SK-N-SH treated with all-trans-retinoic acid at 6 μM for 48 hours (cell line): ENCODE results near the gene KRTAP9-6.

Experiments used
- ESRRG ChIP-seq: fragments of 250-450 bp; sonication (Bioruptor Pico); IDR thresholded peaks from 2 replicates; pipeline ENCODE4 v1.6.1; 2021; ENCODE audit warnings: mild to moderate bottlenecking
- GLIS3 ChIP-seq: fragments of 250-450 bp; sonication (Bioruptor Pico); IDR thresholded peaks from 2 replicates; pipeline ENCODE4 v1.5.0; 2020; ENCODE audit warnings: mild to moderate bottlenecking, moderate library complexity
- ISL1 ChIP-seq: fragments of 250-450 bp; sonication (Bioruptor Pico); IDR thresholded peaks from 2 replicates; pipeline ENCODE4 v2.1.2; 2022; ENCODE audit warnings: mild to moderate bottlenecking, moderate library complexity
- PATZ1 ChIP-seq: fragments of 250-450 bp; sonication (Bioruptor Pico); IDR thresholded peaks from 2 replicates; pipeline ENCODE4 v1.8.0; 2020; ENCODE audit warnings: mild to moderate bottlenecking, moderate library complexity, borderline replicate concordance
- POU6F1 ChIP-seq: fragments of 250-450 bp; sonication (Bioruptor Pico); IDR thresholded peaks from 2 replicates; pipeline ENCODE4 v1.8.0; 2021; ENCODE audit warnings: low read depth, mild to moderate bottlenecking, moderate library complexity, borderline replicate concordance
- PPARA ChIP-seq: fragments of 250-450 bp; sonication (Bioruptor Pico); IDR thresholded peaks from 2 replicates; pipeline ENCODE4 v1.5.0; 2020; ENCODE audit warnings: mild to moderate bottlenecking, borderline replicate concordance
- RARB ChIP-seq: fragments of 250-450 bp; sonication (Bioruptor Pico); IDR thresholded peaks from 2 replicates; pipeline ENCODE4 v1.8.0; 2021; ENCODE audit warnings: mild to moderate bottlenecking, moderate library complexity
- SNAI2 ChIP-seq: fragments of 250-450 bp; sonication (Bioruptor Pico); IDR thresholded peaks from 2 replicates; pipeline ENCODE4 v1.5.0; 2020; ENCODE audit warnings: mild to moderate bottlenecking, moderate library complexity
- ZFP3 ChIP-seq: fragments of 250-450 bp; sonication (Bioruptor Pico); IDR thresholded peaks from 2 replicates; pipeline ENCODE4 v1.5.0; 2020; ENCODE audit warnings: mild to moderate bottlenecking, moderate library complexity
- ZFP30 ChIP-seq: fragments of 450-650 bp; formaldehyde crosslinking; IDR thresholded peaks from 2 replicates; pipeline ENCODE4 v1.5.0; 2022; ENCODE audit warnings: mild to moderate bottlenecking, moderate library complexity
- ZNF8 ChIP-seq: fragments of 450-650 bp; formaldehyde crosslinking; IDR thresholded peaks from 2 replicates; pipeline ENCODE4 v1.5.0; 2020; ENCODE audit warnings: mild to moderate bottlenecking, moderate library complexity
- TF ChIP-seq, protein P1 (sequence below): fragments of 250-450 bp; sonication (Bioruptor Pico); IDR thresholded peaks from 2 replicates; pipeline ENCODE4 v1.5.1; 2020; ENCODE audit warnings: low read depth, mild to moderate bottlenecking, moderate library complexity

DNA sequence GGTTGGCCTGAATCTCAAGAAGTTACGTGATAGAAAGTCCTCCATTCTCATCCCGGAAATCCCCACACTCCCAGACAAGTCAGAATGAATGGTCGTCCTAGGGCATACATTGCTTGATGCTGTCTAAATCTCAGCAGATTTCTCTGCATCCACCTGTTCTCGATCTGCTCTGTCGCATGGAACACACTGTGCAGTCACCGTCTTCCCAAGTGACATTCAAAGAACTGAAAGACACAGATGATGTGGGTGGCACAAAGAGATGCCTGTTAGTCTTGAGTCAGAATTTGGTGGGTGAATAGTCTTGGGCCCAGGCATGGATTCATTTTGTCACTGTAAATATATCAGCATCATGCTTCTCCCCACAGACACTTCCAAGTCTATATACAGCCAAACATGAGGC lies 33.4 kb upstream of the KRTAP9-6 start:
- no peak for TF ChIP-seq RARB (CRISPR knock-in tag)
- no peak for TF ChIP-seq PATZ1
- TF ChIP-seq, protein P1, sequence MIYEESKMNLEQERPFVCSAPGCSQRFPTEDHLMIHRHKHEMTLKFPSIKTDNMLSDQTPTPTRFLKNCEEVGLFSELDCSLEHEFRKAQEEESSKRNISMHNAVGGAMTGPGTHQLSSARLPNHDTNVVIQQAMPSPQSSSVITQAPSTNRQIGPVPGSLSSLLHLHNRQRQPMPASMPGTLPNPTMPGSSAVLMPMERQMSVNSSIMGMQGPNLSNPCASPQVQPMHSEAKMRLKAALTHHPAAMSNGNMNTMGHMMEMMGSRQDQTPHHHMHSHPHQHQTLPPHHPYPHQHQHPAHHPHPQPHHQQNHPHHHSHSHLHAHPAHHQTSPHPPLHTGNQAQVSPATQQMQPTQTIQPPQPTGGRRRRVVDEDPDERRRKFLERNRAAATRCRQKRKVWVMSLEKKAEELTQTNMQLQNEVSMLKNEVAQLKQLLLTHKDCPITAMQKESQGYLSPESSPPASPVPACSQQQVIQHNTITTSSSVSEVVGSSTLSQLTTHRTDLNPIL (CRISPR knock-in tag) = no peak
- TF ChIP-seq ZFP30 = no peak
- TF ChIP-seq GLIS3 (CRISPR knock-in tag) = no peak
- no peak for TF ChIP-seq ZFP3 (CRISPR knock-in tag)
- no peak for TF ChIP-seq SNAI2 (CRISPR knock-in tag)
- TF ChIP-seq ESRRG (CRISPR knock-in tag) = no peak
- no peak for TF ChIP-seq ZNF8
- no peak for TF ChIP-seq ISL1 (CRISPR knock-in tag)
- TF ChIP-seq POU6F1 = no peak
- TF ChIP-seq PPARA (CRISPR knock-in tag) = no peak
